Vagina (tissue), 2 donors: ENCODE results near the gene DST.

Experiments used
- POLR2A ChIP-seq, 2 donors: fragments of 450-650 bp; IDR thresholded peaks; one replicate each; pipeline ENCODE4 v1.6.1; 2017; ENCODE audit warnings: antibody characterized with exemption in 2 of 2, mild to moderate bottlenecking in 2 of 2, moderate library complexity in 2 of 2
- TF ChIP-seq, protein P1 (sequence below), 3 experiments: fragments of 450-650 bp in 2 of 3; fragments of 200-600 bp in 1 of 3; sonication (generic) in 1 of 3; IDR thresholded peaks; one replicate each; pipeline ENCODE4 v1.5.1; 2017 to 2019; ENCODE audit warnings: antibody characterized with exemption in 3 of 3, mild to moderate bottlenecking in 2 of 3, moderate library complexity in 2 of 3

DNA sequence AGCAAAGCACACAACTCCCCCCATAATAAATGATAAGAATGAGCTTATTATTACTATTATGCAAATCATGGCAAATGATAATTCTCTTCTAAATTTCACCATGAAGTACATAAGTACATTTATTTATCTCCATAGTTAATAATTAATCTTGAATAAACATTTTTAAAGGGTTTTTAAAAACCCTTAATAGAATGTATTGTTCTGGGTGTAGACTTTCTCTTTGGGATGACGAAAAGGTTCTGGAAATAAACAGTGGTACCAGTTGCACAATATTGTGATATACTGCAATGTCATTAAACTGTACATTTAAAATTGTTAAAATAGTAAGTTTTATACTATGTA is 18.0 kb downstream of the DST start:
- TF ChIP-seq, protein P1, sequence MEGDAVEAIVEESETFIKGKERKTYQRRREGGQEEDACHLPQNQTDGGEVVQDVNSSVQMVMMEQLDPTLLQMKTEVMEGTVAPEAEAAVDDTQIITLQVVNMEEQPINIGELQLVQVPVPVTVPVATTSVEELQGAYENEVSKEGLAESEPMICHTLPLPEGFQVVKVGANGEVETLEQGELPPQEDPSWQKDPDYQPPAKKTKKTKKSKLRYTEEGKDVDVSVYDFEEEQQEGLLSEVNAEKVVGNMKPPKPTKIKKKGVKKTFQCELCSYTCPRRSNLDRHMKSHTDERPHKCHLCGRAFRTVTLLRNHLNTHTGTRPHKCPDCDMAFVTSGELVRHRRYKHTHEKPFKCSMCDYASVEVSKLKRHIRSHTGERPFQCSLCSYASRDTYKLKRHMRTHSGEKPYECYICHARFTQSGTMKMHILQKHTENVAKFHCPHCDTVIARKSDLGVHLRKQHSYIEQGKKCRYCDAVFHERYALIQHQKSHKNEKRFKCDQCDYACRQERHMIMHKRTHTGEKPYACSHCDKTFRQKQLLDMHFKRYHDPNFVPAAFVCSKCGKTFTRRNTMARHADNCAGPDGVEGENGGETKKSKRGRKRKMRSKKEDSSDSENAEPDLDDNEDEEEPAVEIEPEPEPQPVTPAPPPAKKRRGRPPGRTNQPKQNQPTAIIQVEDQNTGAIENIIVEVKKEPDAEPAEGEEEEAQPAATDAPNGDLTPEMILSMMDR (IDR thresholded peaks at IDR 0.05), result no peak
- no peak for TF ChIP-seq POLR2A (IDR thresholded peaks at IDR 0.05)
